Measurements from ENCODE around the gene PTPRB. TPM values are rescaled to one million over a fixed set of nuclear protein-coding genes. Genes with fewer than 3 reads are reported as not detected.

PTPRB gene
- total and polyA plus RNA-seq, 2 donors (not counting 1 experiment from before 2014, with no cell fraction given), result 0.01 TPM; not detected in 1

GRCh38 chr12:70605976-70606375 lies 31.3 kb downstream of the PTPRB start:
- TF ChIP-seq CTCF (IDR thresholded peaks at IDR 0.05) (no peak), EZH2 (IDR thresholded peaks at IDR 0.05; ENCODE audit: borderline replicate concordance, insufficient read depth, low read depth, low read length, poor library complexity, severe bottlenecking) (no peak)
- H3K4me1 Mint-ChIP-seq, result peaks cover 10% of the 10 kb centered on the region
- ATAC-seq (ENCODE audit: low read depth), result no peak
- Histone ChIP-seq H3K9me3 (ENCODE audit: control extremely low read depth in 1 of 3, control insufficient read depth in 2 of 3, insufficient read depth in 1 of 3, low read length in 2 of 3) (peaks cover 0 to 2% (median 0%) of the 10 kb centered on the region in 3 donors), H3K4me2 (replicated peaks; ENCODE audit: low read depth, low read length, poor library complexity, severe bottlenecking) (no peak overlapping the region), H3K79me2 (ENCODE audit: control insufficient read depth, insufficient read depth, low read length) (no peaks in the 10 kb centered on the region), H3K27me3 (replicated peaks in 1 of 4; ENCODE audit: control extremely low read depth in 1 of 4, control insufficient read depth in 3 of 4, insufficient read depth in 4 of 4, low read length in 3 of 4) (peaks cover 0 to 10% (median 5%) of the 10 kb centered on the region in 4 experiments), H3K4me3 (ENCODE audit: control extremely low read depth in 1 of 5, extremely low read depth in 1 of 5, insufficient read depth in 1 of 5, low read depth in 2 of 5, low read length in 4 of 5) (no peak overlapping the region), H3K9ac (ENCODE audit: low read length) (no peak overlapping the region), H3K4me1 (ENCODE audit: control insufficient read depth in 2 of 2, insufficient read depth in 2 of 2, low read length in 2 of 2) (peaks cover 5 to 9% of the 10 kb centered on the region in 2 donors), H2AFZ (ENCODE audit: insufficient read depth, low read depth, low read length, poor library complexity, severe bottlenecking) (no peak overlapping the region), H3K27ac (ENCODE audit: low read length in 2 of 2) (no peak overlapping the region), H3K36me3 (replicated peaks in 1 of 2; ENCODE audit: control extremely low read depth in 1 of 2, control insufficient read depth in 1 of 2, extremely low read depth in 1 of 2, insufficient read depth in 2 of 2, low read length in 1 of 2) (no peaks in the 10 kb centered on the region), H4K20me1 (ENCODE audit: control insufficient read depth, insufficient read depth, low read length, poor library complexity, severe bottlenecking) (no peaks in the 10 kb centered on the region)
- H3K27ac Mint-ChIP-seq, result no peak overlapping the region
- peaks cover 41% of the 10 kb centered on the region for H3K27me3 Mint-ChIP-seq
- no peaks in the 10 kb centered on the region for H3K9me3 Mint-ChIP-seq (ENCODE audit: insufficient read depth)
- no peak overlapping the region for H3K4me3 Mint-ChIP-seq
- intact Hi-C loops (cut with micrococcal nuclease), result no loop called here
- WGBS (ENCODE audit: insufficient coverage), result 100% methylated on average over 2 of the region's 5 CpGs
- DNase-seq, result no peak
- ChIA-PET CTCF (no interaction called here), POLR2A (no interaction called here)

GRCh38 chr12:70604662-70605061 lies 32.6 kb downstream of the PTPRB start:
- H2AFZ ChIP-seq (ENCODE audit: insufficient read depth, low read depth, low read length, poor library complexity, severe bottlenecking), result no peak overlapping the region
- intact Hi-C loops (cut with micrococcal nuclease), result no loop called here
- WGBS (ENCODE audit: insufficient coverage), result 100% methylated on average over 1 of the region's 4 CpGs
- H3K36me3 ChIP-seq (replicated peaks in 1 of 2; ENCODE audit: control extremely low read depth in 1 of 2, control insufficient read depth in 1 of 2, extremely low read depth in 1 of 2, insufficient read depth in 2 of 2, low read length in 1 of 2), result no peaks in the 10 kb centered on the region
- POLR2A ChIA-PET, result no interaction called here
- H3K4me1 ChIP-seq (ENCODE audit: control insufficient read depth in 2 of 2, insufficient read depth in 2 of 2, low read length in 2 of 2), result peaks cover 5% of the 10 kb centered on the region in 2 donors
- H3K27ac Mint-ChIP-seq, result no peak overlapping the region
- H3K27me3 Mint-ChIP-seq, result peaks cover 32% of the 10 kb centered on the region
- no peaks in the 10 kb centered on the region for H3K9me3 Mint-ChIP-seq (ENCODE audit: insufficient read depth)
- peaks cover 0 to 10% (median 5%) of the 10 kb centered on the region in 4 experiments for H3K27me3 ChIP-seq (replicated peaks in 1 of 4; ENCODE audit: control extremely low read depth in 1 of 4, control insufficient read depth in 3 of 4, insufficient read depth in 4 of 4, low read length in 3 of 4)
- H4K20me1 ChIP-seq (ENCODE audit: control insufficient read depth, insufficient read depth, low read length, poor library complexity, severe bottlenecking), result no peaks in the 10 kb centered on the region
- TF ChIP-seq EZH2 (IDR thresholded peaks at IDR 0.05; ENCODE audit: borderline replicate concordance, insufficient read depth, low read depth, low read length, poor library complexity, severe bottlenecking) (no peak), CTCF (IDR thresholded peaks at IDR 0.05) (no peak)
- no peak overlapping the region for H3K4me3 Mint-ChIP-seq
- no peak overlapping the region for H3K9ac ChIP-seq (ENCODE audit: low read length)
- peaks cover 0 to 2% (median 0%) of the 10 kb centered on the region in 3 donors for H3K9me3 ChIP-seq (ENCODE audit: control extremely low read depth in 1 of 3, control insufficient read depth in 2 of 3, insufficient read depth in 1 of 3, low read length in 2 of 3)
- CTCF ChIA-PET, result interaction anchor here (1.6 kb wide), 1 partner anchor 27 kb away, joined by 3 read pairs; no protein-coding TSS in a partner anchor
- H3K4me2 ChIP-seq (replicated peaks; ENCODE audit: low read depth, low read length, poor library complexity, severe bottlenecking), result no peak overlapping the region
- ATAC-seq (ENCODE audit: low read depth), result no peak
- no peak for DNase-seq
- H3K4me3 ChIP-seq (ENCODE audit: control extremely low read depth in 1 of 5, extremely low read depth in 1 of 5, insufficient read depth in 1 of 5, low read depth in 2 of 5, low read length in 4 of 5), result no peak overlapping the region
- no peaks in the 10 kb centered on the region for H3K79me2 ChIP-seq (ENCODE audit: control insufficient read depth, insufficient read depth, low read length)
- no peak overlapping the region for H3K27ac ChIP-seq (ENCODE audit: low read length in 2 of 2)
- H3K4me1 Mint-ChIP-seq, result peaks cover 6% of the 10 kb centered on the region
